ENCODE results near the gene DENND1A. TPM values are rescaled to one million over a fixed set of nuclear protein-coding genes. Genes with fewer than 3 reads are reported as not detected.

The DENND1A gene
- total RNA-seq, 1 experiment from 2014 or later = 42.5 TPM

DNA sequence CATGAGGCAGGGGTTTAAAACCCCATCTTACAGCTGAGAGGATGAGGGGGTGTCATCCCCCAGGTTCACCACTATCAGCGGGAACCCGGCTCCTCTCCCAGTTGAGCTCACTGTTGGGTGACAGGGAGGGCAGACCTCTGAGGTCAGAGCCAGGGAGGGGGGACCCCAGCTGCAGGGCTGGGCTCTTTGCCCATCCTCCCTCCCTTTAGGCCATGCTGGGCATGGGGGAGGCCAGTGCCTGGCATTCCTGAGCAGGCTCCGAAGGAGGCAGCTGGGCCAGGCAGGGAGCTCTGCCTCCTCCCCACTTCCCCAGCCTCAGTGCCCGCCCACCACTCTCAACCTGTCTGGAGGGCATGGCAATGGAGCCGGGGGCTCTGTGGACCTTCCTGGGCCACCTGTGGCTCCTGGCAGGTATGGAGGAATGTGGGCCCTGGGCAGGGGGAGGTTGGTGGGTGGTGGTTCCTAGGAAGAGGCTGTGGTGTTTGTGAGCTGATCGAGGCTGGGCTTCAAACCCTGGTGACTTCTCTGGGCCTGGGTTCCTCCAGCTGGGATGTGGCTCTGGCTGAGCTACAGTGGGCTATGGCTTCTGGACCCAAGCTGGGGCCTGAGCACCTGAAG is 561.3 kb downstream of the DENND1A start:
- Mint-ChIP-seq H3K36me3 (ENCODE audit: insufficient read depth, unreplicated experiment) (peaks cover 8% of the 10 kb centered on the region), H3K27ac (ENCODE audit: low read depth, unreplicated experiment) (no peak overlapping the region), H3K27me3 (ENCODE audit: insufficient read depth, unreplicated experiment) (peaks cover 14% of the 10 kb centered on the region), H3K9me3 (ENCODE audit: unreplicated experiment) (no peaks in the 10 kb centered on the region), H3K4me3 (ENCODE audit: unreplicated experiment) (no peak overlapping the region), H3K4me1 (ENCODE audit: insufficient read depth, unreplicated experiment) (no peaks in the 10 kb centered on the region)
- TF ChIP-seq, protein P1, sequence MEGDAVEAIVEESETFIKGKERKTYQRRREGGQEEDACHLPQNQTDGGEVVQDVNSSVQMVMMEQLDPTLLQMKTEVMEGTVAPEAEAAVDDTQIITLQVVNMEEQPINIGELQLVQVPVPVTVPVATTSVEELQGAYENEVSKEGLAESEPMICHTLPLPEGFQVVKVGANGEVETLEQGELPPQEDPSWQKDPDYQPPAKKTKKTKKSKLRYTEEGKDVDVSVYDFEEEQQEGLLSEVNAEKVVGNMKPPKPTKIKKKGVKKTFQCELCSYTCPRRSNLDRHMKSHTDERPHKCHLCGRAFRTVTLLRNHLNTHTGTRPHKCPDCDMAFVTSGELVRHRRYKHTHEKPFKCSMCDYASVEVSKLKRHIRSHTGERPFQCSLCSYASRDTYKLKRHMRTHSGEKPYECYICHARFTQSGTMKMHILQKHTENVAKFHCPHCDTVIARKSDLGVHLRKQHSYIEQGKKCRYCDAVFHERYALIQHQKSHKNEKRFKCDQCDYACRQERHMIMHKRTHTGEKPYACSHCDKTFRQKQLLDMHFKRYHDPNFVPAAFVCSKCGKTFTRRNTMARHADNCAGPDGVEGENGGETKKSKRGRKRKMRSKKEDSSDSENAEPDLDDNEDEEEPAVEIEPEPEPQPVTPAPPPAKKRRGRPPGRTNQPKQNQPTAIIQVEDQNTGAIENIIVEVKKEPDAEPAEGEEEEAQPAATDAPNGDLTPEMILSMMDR (IDR thresholded peaks at IDR 0.05; ENCODE audit: unreplicated experiment) = no peak
- CTCF ChIA-PET = interaction anchor here (0.5 to 1.3 kb wide), 4 partner anchors 16 to 1211 kb away, joined by 3 to 4 read pairs (median 3); no protein-coding TSS in a partner anchor
- POLR2A ChIA-PET = no interaction called here
- no TSS peak for BruUV-seq (replicated peaks)
- intact Hi-C loops (cut with micrococcal nuclease) = no loop called here
- no peak for DNase-seq (ENCODE audit: unreplicated experiment)

DNA sequence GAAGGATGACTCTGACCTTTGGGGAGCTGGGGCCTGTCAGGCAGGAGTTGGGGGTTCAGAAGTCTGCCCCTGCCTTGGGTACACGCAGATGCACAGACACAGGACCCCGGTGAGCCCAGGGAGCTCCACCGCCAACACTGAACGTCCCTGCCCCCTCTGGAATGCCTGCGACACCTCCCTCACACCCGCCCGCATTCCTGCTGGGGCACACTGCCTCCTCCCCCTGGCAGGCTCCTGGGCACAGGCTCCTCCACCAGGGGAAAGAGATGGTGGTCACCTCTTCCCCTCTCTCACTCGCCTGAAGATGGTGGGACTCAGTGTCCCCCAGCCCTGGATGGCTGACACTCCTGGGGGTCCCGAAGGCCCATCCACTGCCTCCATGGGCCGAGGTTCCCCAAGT is 561.9 kb downstream of the DENND1A start:
- ChIA-PET POLR2A (no interaction called here), CTCF (interaction anchor here (1.3 kb wide), 1 partner anchor 16 kb away, joined by 4 read pairs; no protein-coding TSS in a partner anchor)
- intact Hi-C loops (cut with micrococcal nuclease) = no loop called here
- no peak overlapping the region for H3K4me3 Mint-ChIP-seq (ENCODE audit: unreplicated experiment)
- BruUV-seq (replicated peaks) = no TSS peak
- no peaks in the 10 kb centered on the region for H3K4me1 Mint-ChIP-seq (ENCODE audit: insufficient read depth, unreplicated experiment)
- H3K36me3 Mint-ChIP-seq (ENCODE audit: insufficient read depth, unreplicated experiment) = peaks cover 8% of the 10 kb centered on the region
- H3K27ac Mint-ChIP-seq (ENCODE audit: low read depth, unreplicated experiment) = no peak overlapping the region
- TF ChIP-seq, protein P1 (IDR thresholded peaks at IDR 0.05; ENCODE audit: unreplicated experiment) = no peak
- no peaks in the 10 kb centered on the region for H3K9me3 Mint-ChIP-seq (ENCODE audit: unreplicated experiment)
- H3K27me3 Mint-ChIP-seq (ENCODE audit: insufficient read depth, unreplicated experiment) = peaks cover 14% of the 10 kb centered on the region
- no peak for DNase-seq (ENCODE audit: unreplicated experiment)

DNA sequence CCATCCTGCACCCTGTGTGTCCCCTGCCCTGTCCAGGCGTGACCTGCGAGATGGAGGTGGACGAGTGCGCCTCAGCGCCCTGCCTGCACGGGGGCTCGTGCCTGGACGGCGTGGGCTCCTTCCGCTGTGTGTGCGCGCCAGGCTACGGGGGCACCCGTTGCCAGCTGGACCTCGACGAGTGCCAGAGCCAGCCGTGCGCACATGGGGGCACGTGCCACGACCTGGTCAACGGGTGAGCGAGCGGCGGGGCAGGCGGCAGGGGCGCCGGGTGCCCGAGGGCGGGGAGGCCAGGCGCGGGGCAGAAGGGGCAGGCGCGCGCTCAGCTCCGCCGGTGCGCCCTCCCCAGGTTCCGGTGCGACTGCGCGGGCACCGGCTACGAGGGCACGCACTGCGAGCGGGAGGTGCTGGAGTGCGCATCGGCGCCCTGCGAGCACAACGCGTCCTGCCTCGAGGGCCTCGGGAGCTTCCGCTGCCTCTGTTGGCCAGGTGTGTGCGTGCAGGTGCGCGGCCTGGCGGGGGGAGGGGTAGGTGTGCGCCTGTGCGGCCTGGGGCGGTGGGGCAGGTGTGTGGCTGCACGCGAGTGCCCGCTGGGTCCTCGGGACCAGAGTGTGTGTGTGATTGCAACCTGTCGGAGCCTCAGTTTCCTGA is 563.9 kb downstream of the DENND1A start:
- no peak overlapping the region for H3K27ac Mint-ChIP-seq (ENCODE audit: low read depth, unreplicated experiment)
- H3K36me3 Mint-ChIP-seq (ENCODE audit: insufficient read depth, unreplicated experiment) = no peaks in the 10 kb centered on the region
- BruUV-seq (replicated peaks) = no TSS peak
- POLR2A ChIA-PET = no interaction called here
- no peak overlapping the region for H3K4me3 Mint-ChIP-seq (ENCODE audit: unreplicated experiment)
- no peaks in the 10 kb centered on the region for H3K27me3 Mint-ChIP-seq (ENCODE audit: insufficient read depth, unreplicated experiment)
- TF ChIP-seq, protein P1 (IDR thresholded peaks at IDR 0.05; ENCODE audit: unreplicated experiment) = no peak
- CTCF ChIA-PET = no interaction called here
- no peaks in the 10 kb centered on the region for H3K4me1 Mint-ChIP-seq (ENCODE audit: insufficient read depth, unreplicated experiment)
- no peaks in the 10 kb centered on the region for H3K9me3 Mint-ChIP-seq (ENCODE audit: unreplicated experiment)
- DNase-seq (ENCODE audit: unreplicated experiment) = no peak
- intact Hi-C loops (cut with micrococcal nuclease) = no loop called here

DNA sequence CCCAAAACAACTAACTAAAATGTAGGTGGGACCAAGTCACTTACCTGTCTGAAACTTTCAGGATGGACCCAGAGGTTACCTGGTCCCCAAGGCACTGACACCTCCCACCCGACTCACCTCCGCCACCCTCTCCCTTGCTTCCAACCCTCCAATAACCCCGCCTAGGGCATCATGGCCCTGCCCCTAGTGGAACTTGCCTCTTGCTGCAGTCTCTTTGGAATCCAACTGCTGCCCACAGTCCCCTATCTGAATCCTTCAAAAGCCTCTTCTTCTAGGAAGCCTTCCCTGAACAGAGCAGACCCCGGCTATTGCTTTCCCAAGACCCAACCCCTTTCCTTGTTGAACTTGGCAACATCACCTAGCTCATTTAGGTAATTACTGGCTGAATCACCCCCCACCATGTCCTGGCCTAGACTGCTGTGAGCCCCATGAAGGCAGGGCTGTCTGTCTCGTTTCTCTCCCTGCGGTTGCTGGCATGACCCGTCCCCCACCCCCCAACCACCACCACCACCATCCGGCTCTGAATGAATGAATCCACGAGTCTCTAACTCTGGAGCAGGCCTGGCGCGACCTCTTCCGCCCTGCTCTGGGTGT is 564.5 kb downstream of the DENND1A start:
- no peak overlapping the region for H3K27ac Mint-ChIP-seq (ENCODE audit: low read depth, unreplicated experiment)

More for the DNA sequence above, 564.5 kb downstream of the DENND1A start:
- H3K27me3 Mint-ChIP-seq (ENCODE audit: insufficient read depth, unreplicated experiment) = no peaks in the 10 kb centered on the region
- ChIA-PET POLR2A (no interaction called here), CTCF (no interaction called here)
- no peak for DNase-seq (ENCODE audit: unreplicated experiment)
- intact Hi-C loops (cut with micrococcal nuclease) = no loop called here
- no peaks in the 10 kb centered on the region for H3K4me1 Mint-ChIP-seq (ENCODE audit: insufficient read depth, unreplicated experiment)
- no peaks in the 10 kb centered on the region for H3K36me3 Mint-ChIP-seq (ENCODE audit: insufficient read depth, unreplicated experiment)
- H3K9me3 Mint-ChIP-seq (ENCODE audit: unreplicated experiment) = no peaks in the 10 kb centered on the region
- TF ChIP-seq, protein P1 (IDR thresholded peaks at IDR 0.05; ENCODE audit: unreplicated experiment) = peak; percentile 18
- BruUV-seq (replicated peaks) = no TSS peak
- H3K4me3 Mint-ChIP-seq (ENCODE audit: unreplicated experiment) = no peak overlapping the region
